Stimulated activated CD4-positive, alpha-beta T cell treated with anti-CD3 and anti-CD28 coated beads, Interleukin-12 subunit alpha, Interleukin-12 subunit beta, amount 100 ng/mL, for 48 hours (primary cell): ENCODE measurements around the gene UGGT1.

ENCODE experiments used
- DNase-seq, 3 donors: peaks; one replicate each; pipeline ENCODE4 v3.0.0-alpha.2; 2020; ENCODE audit warnings: low read depth in 2 of 3, low spot score in 1 of 3

Gene UGGT1

DNA sequence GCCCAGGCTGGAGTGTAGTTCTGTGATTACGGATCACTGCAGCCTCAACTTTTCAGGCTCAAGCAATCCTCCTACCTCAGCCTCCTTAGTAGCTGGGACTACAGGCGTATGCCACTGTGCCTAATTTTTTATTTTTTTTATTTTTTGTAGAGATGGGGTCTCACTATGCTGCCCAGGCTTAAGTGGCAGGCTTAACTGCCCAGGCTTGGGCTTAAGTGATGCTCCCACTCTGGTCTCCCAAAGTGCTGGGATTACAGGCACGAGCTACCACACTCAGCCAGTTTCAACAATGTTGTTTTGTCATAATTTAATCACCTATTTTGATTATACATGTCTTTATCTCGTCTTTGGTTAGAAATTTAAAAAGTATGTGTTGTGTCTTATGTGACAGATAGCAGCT lies 18.2 kb downstream of the UGGT1 start:
- DNase-seq = no peak

DNA sequence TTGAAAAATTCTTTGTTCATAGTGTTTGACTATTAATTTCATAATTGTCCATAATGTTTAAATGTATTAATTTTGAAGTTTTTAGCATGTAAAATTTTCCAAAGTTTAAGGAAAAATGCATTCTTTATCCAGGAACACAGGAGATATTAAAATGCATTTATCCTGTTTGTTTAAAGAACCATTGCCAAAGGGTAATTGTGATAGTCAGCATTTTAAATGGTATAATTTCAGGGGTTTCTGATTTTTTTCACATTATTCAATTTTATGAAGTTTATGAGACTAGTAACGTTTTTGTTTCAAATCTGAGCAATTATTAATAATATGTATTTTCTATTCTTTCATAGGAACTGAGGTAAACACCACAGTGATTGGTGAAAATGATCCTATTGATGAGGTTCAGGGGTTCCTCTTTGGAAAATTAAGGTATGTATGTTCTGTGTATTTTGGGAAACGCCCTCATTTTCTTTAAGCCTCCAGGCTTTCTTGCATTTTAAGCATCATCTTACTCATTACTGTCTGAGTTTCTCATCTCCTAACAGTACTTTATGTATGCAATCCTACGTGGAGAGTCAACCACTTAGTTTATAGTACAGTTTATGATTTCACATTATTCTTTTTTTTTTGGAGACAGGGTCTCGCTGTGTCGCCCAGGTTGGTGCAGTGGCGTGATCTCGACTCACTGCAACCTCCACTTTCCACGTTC lies 25.1 kb downstream of the UGGT1 start:
- no peak for DNase-seq

DNA sequence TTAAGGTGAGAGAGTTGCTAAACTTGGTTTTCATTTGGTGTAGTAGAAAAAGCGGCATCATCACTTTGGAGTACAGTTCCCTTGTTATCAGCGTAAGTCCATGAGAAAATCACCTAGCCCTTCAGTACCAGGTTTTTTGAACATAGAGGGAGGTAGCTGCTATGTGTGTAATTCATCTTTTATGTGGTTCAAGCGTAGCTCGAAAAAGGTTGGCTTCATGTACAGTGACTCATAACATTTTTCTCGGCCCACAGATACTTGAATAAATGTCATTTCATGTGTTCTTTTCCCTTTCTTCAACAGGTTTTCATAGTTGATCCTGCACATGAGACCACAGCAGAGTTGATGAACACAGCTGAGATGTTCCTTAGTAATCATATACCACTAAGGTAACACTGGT lies 43.6 kb downstream of the UGGT1 start:
- DNase-seq = no peak

DNA sequence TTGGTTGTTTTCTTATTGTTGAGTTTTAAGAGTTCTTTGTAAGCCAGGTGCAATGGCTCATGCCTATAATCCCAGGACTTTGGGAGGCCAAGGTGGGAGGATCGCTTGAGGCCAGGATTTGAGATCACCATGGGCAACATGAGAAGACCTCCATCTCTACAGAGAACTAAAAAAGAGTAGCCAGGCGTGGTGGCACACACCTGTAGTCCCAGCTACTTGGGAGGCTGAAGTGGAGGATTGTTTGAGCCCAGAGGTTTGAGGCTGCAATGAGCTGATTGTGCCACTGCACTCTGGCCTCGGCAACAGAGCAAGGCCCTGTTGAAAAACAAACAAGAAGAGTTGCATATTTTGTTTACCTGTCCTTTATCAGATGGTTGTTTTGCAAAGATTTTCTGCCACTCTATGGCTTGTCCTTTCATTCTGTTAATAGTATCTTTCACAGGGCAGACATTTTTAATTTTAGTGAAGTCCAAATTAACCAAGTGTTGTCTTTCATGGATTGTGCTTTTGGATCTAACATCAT lies 46.2 kb downstream of the UGGT1 start:
- DNase-seq = no peak

DNA sequence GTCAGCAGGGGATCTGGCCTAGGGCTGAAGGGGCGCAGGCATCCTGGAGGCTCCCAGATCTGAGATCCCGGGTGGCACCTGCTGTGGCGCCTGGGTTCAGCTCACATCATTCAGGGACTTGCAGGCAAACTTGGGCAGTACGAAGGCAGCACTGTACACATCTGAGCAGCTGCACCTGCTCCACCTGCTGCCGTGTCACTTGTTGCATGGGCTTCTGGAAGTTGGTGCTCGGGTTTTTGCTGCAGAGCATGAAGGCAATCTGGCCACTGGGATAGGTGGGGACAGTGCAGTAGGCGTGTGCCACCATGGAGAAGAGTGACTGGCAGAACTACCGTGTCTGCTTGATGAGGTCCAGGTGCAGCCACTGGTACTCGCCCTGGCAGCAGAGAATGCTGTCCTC lies 48.6 kb downstream of the UGGT1 start:
- DNase-seq = no peak

DNA sequence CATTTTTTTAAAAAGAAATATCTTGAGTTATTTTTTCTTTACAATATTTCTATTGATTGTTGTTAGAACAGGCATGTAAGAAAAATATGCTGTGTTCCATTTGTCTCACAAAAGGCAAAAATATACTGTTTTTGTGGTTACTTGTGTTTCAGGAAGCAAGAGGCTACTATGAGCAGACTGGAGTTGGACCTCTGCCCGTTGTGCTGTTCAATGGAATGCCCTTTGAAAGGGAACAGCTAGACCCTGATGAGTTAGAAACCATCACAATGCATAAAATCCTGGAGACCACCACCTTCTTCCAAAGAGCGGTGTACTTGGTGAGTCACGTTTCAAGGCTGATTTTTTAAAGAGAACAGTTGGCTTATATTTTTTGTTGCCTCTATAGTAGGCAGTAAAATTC lies 54.7 kb downstream of the UGGT1 start:
- no peak for DNase-seq

DNA sequence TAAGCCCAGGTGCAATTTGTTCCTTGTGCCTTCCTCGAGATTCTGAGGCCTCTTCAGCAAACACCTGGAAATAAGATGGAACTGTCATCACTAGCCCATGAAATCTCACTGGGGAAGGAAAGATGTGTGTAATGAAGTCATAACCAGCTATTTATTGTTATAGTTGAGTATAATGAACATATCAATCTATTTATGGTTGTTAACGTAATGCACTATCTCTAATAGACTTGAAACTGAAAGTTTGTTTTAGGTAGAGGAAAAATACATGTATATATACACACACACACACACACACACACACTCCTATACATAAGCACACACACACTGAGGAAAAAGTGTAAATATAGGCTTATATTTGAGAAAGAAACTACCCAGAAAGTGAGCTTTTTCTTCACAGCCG lies 62.8 kb downstream of the UGGT1 start:
- no peak for DNase-seq

DNA sequence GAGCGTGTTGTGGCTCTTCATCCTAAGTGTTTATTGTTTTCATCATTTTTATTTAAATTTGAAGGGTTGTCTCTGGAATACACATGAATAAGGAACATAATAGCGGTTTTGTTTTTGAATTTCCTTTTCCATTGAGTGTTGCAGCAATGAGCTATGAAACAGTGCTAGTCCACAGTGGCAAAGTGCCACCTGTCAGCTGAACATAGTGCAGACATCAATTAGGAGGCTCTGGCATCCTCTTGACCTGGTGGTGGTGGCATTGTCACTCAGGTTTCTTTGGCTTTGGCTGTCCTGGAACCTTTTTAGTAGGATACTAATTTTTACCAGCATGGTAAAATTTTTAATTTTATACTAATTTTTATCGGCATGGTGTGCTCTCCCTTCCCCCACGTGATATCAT lies 63.2 kb downstream of the UGGT1 start:
- no peak for DNase-seq

DNA sequence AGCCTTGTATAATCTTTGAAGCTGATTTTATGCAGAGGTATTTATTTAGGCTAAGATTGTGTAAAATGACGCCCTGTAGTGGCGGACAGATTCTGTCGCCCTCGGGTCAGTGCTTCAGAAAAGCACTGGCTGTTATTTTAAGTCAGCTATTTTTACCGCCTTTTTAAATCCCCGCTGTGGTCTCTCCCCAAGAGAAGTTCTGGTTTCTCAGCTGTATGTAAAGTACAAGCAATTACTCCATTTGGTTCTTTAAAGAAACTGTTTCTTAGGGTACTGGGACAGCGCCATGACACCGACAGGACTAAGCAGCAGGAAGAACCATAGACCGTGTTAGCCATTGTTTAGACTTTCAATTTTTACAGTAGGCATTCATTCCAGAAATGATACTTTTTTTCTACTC lies 65.0 kb downstream of the UGGT1 start:
- DNase-seq = no peak

DNA sequence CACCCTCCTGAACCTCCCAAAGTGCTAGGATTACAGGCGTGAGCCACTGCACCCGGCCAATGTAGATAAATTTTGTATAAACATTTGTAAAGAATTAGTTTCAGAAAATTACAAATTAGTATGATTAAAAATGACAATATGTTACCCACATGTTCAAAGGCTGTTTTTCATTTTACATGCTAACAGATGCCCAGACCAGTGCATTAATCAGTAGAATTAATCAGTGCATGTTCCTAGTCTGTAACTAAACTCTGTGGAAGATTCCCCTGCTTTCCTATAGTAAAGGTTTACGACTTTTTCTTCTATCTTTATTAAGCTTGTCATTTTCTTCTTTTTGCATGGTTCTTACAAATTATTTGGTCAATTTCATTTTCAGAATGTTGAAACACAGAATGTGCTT lies 65.8 kb downstream of the UGGT1 start:
- no peak for DNase-seq

DNA sequence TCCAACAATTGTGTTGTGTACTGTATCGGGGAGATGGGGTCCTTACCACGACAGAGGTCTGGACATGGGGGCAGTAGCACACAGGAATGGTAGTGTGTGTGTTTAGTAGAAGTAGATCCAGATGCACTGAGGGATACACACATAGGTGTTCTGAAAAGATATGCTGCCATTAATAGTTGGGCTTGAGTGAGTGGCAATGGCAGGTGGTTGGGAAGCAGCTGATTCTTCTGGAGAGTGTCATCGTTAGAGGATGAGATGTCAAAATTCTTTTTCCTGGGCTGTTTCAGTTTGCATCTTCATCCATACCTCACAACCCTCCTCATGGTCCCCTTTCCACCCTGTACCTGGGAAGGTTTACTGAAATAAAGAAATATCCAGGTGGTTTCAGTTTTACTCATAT lies 66.6 kb downstream of the UGGT1 start:
- no peak for DNase-seq

DNA sequence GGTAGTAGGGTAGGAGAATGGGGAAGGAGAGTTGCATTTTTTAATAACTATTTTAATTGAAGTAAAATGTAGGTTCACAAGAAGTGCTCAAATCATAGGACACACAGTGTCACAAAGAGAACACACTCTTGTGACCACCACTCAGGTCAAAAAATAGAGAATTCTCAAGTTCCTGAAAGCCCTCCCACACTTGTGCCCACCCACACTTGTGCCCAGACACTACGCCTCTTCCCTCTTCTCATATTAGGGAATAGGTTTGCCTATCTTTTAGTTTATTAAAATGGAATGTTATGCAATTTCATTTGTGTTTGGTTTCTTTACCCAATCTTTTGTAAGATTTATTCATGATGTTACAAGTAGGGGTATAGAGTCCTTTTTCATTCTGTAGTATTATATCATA lies 67.2 kb downstream of the UGGT1 start:
- no peak for DNase-seq

DNA sequence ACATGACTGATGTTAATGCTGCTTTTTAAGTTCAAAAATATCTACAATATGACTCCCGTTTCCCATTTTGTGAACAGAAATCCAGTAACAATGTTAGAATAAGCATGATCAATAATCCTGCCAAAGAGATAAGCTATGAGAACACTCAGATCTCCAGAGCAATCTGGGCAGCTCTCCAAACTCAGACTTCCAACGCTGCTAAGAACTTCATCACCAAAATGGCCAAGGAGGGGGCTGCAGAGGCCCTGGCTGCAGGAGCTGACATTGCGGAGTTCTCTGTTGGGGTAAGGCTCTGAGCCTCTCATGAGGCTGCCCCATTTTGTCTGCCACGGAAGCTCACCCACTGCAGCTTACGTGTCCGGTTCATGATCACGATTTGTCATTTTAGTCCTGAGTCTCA lies 68.4 kb downstream of the UGGT1 start:
- DNase-seq = no peak

DNA sequence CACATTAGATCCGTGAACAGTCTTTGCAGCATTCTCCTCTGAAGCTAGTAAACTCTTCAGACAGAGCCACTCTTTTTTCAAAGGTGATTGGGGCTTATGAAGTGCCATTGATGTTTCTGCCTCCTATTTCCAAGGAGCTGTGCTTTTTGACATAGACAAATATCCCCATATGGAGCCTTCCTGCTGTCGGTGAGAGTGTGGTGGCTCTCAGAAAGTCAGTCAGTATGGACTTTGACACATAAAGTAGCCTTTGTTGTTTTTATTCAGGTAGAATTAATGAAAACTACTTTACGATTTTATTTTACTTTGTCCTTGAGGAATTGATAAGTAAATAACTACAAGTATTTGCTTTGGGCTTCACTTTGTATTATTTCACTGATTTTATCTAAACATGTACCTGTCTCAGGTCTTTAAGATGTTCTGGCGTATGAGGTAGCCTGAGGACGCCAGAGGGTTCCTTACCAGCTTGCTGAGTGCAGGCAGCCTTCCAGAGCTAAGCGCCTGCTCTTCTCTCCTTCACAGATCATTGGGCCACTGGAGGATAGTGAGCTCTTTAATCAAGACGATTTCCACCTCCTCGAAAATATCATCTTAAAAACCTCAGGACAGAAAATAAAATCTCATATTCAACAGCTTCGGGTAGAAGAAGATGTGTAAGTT lies 69.7 kb downstream of the UGGT1 start:
- DNase-seq = no peak

DNA sequence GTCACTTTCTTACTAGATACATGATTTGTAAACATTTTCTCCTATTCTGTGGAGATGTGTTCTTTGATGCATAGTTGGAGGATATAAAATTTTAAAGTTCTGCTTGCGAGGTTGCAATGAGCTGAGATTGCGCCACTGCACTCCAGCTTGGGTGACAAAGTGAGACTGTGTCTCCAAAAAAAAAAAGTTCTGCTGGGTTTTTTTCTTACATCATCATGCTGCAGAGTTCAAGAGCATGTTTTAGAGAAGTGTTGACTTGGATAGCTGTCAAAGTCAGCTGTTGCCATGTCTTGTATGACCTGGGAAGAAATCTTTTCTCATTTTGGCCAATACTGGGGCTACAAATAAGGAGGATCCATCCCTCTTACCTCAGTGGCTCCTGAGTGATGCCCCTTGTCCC lies 71.3 kb downstream of the UGGT1 start:
- no peak for DNase-seq

DNA sequence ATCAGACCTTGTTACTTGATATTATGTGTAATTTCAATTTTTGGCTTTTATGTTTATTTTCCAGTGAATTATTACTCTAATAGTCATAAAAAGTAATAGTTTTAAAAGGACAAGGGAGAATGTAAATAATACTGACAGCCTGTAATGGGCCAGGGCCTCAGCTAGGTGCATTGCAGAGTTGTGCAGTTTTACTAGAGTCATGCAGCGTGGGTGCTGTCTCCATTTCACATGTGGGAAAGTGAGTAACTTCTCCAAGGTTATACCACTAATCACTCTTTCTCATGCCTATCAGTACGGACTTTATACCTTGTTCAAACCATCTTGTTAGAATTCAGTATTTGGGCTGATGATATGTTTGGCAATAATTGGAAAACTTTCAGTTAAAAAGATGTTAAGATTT lies 73.3 kb downstream of the UGGT1 start:
- no peak for DNase-seq

DNA sequence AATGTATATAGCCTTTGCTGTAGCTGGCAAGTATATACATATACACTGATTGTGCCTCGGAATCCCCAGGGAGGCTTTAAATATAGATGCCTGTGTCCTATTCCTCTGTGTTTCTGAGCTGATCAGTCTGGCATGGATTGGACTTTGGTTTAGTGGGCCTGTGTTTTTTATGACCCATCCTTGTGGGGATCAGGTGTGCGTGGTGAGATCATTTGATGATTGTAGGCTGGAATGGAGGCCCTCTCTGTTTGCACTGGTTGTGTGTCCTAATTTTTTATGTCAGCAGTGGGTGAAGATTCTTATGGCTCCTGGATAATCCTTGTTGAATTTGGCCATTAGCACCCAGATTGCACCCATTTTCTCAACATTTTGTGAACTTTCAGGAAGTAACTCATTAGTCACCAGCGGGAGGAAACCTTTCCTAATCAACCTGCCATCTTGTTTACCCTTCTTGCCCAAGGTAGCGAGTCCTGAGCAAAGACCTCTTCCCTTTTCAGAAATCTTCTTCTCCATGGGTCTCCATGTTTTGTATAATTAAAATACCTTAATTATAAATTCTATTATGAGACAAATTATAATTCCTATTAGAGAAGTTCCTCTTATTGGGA lies 75.8 kb downstream of the UGGT1 start:
- DNase-seq = no peak

DNA sequence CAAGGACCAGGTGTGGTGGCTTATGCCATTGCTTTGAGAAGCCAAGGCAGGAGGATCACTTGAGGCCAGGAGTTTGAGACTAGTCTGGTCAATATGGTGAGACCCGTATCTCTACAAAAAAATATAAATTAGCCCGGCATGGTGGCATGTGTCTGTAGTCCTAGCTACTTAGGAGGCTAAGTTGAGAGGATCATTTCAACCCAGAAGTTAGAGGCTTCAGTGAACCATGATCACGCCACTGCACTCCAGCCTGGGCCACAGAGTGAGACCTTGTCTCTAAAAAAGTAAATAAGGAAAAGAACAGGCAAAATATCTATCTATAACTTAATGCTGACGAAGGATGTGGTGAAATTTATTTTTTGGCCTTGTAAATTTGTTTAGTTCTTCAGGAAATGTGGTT lies 78.1 kb downstream of the UGGT1 start:
- DNase-seq = no peak

DNA sequence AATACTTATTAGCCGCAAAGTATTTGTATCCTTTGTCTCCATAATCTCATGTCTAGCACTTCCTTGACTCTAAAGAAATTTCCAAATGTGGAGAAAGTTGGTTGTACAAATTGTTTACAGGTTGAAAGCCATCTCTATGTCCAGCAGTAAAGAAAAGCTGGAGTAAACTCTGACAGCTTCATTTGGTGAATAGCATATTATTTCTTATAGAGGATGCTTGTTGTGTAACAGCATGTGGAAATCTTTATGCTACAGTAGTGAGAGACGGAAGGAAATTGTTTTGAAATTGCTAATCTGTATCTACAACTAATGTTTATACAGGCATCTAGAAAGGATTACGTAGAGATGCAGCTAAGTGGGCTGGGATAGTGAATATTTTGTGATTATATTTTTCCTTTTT lies 78.5 kb downstream of the UGGT1 start:
- no peak for DNase-seq

DNA sequence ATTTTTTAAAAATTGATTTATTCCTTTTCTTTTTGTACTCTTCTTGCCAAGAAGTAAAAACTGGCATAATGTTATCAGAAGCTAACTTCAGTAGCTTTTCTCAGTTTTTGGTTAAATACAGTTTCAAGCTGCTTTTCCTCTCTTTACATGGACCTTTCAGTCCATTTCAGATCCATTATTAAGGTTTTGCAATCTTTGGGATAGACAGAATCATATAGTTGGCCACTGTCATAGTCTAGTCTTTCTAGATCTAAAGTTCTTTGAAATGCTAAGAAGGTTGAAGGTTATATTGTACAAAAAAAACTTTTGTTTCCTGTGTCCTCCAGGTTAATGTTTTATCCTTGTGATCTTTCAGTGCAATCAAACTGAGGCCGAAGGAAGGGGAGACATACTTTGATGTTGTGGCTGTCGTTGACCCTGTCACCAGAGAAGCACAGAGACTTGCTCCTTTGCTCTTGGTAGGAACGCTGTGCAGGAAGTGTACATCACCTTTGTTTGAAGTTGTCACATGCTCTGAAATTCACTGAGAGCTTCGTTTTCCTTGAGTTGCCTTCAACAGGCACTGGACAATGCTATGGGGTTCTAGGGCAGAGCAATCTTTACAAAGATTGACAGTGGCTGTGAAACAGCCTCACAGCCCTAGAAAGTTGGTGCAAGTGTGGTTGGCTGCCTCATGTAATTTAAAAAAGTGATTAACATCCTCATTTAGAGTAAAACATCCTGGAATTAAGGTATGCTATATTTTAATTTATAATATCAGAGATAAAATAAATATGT lies 79.1 kb downstream of the UGGT1 start:
- no peak for DNase-seq

DNA sequence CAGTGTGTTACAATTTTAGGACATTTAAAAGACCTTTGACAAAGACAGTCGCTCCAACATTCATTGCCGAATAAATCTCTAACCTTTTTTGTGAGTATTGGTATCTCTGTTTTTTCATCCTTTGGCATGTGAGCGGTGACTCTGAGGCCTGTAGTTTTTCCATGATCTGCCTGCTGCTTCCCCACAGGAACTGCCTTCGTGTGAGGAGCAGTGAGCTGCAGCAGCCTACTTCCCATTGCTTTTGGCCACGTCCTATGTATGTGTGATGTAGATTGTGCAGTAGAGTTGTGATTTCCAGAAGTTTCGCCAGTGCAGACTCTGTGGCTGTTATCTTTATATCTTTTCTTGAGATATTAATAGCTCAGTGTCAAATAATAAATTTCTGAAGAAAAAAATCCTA lies 79.8 kb downstream of the UGGT1 start:
- DNase-seq = no peak

DNA sequence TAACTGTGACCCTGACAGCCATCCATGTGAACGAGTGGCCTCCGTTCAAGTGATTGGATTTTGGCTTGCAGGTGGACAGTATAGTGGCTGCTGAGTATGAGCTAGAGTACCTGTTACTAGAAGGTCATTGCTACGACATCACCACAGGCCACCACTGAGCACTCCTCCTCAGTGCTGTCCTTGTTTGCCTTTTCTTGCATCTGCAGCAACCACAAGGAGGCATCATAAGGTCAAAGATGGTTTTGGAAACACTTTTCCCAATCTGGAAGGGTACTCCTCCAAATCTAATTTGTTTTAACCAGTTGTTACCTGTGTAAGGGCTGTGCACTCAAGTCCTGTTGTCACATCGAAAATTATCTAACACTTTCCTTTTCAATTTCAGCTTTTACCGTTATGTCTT lies 81.2 kb downstream of the UGGT1 start:
- DNase-seq = no peak
